Endothelial cell of umbilical vein (primary cell): ENCODE measurements around the gene MCM3AP. TPM values are rescaled to one million over a fixed set of nuclear protein-coding genes. Genes with fewer than 3 reads are reported as not detected.

ENCODE experiments used
- BruUV-seq: library from RNA; stranded (reverse); fragments of 400-500 nt; replicated peaks from 2 replicates; lab custom pipeline; 2021; lab: Mats Ljungman, UMichigan
- CTCF ChIA-PET: fragments of 300-600, 350-600 bp; sonication (Branson Sonifier 250); formaldehyde crosslinking; loops from one replicate; lab custom pipeline; 2021; ENCODE audit warnings: antibody characterized with exemption, inconsistent platforms; lab: Charles Lee
- POLR2A ChIA-PET: fragments of 300-600, 350-600 bp; sonication (Branson Sonifier 250); formaldehyde crosslinking; loops from one replicate; lab custom pipeline; 2021; ENCODE audit warnings: antibody characterized with exemption, inconsistent platforms; lab: Charles Lee
- DNase-seq: peaks from one replicate; pipeline ENCODE4 v3.0.0-alpha.2; 2011; ENCODE audit warnings: low read depth, low spot score
- FAIRE-seq: peaks from 2 replicates; lab custom pipeline; 2011; peaks lifted over from hg19 to GRCh38; lab: Jason Lieb, UNC
- H2AFZ ChIP-seq: 2 replicates; pipeline ENCODE4 v1.6.0; 2012; ENCODE audit warnings: low read depth, low read length, control low read depth, inconsistent platforms
- H3K27ac ChIP-seq: 2 replicates; pipeline ENCODE4 v1.5.1; 2011; ENCODE audit warnings: low read depth, mild to moderate bottlenecking, control low read depth, low read length, moderate library complexity; ENCODE audit not compliant: insufficient read depth
- H3K27me3 ChIP-seq, 2 experiments: 2 replicates each; pipeline versions ENCODE4 v1.6.0 to v1.6.1; 2011; ENCODE audit warnings: low read length in 2 of 2, mixed read lengths in 1 of 2; ENCODE audit not compliant: control insufficient read depth in 2 of 2, insufficient read depth in 2 of 2
- H3K36me3 ChIP-seq, 2 experiments: 2 replicates in 1 of 2; 3 replicates in 1 of 2; pipeline ENCODE4 v1.5.1; 2011; ENCODE audit warnings: low read length in 2 of 2, mild to moderate bottlenecking in 1 of 2, moderate library complexity in 1 of 2; ENCODE audit not compliant: control insufficient read depth in 2 of 2, insufficient read depth in 2 of 2; ENCODE audit errors: extremely low read depth in 1 of 2
- H3K4me1 ChIP-seq: 3 replicates; pipeline ENCODE4 v1.5.1; 2011; ENCODE audit warnings: mild to moderate bottlenecking, low read length; ENCODE audit not compliant: control insufficient read depth, insufficient read depth; ENCODE audit errors: extremely low read depth
- H3K4me2 ChIP-seq: 2 replicates; pipeline ENCODE4 v1.6.1; 2011; ENCODE audit warnings: low read length, control low read depth, mixed read lengths; ENCODE audit not compliant: insufficient read depth
- H3K4me3 ChIP-seq, 3 experiments: fragments of 200-600 bp in 1 of 3; sonication (generic), shearing (Covaris generic) in 1 of 3; replicated peaks in 1 of 3; 2 replicates each; pipeline ENCODE4 v1.5.1; 2011 to 2016; ENCODE audit warnings: control low read depth in 3 of 3, low read length in 3 of 3, mild to moderate bottlenecking in 2 of 3, inconsistent platforms in 1 of 3, low read depth in 1 of 3, moderate library complexity in 1 of 3; ENCODE audit not compliant: insufficient read depth in 1 of 3
- H3K79me2 ChIP-seq: 2 replicates; pipeline ENCODE4 v1.6.0; 2012; ENCODE audit warnings: low read length, inconsistent platforms; ENCODE audit not compliant: control insufficient read depth, insufficient read depth
- H3K9ac ChIP-seq: replicated peaks from 2 replicates; pipeline ENCODE3; 2011; ENCODE audit warnings: low read length, control low read depth; ENCODE audit not compliant: insufficient read depth; ENCODE audit errors: extremely low read depth
- H3K9me1 ChIP-seq: replicated peaks from 3 replicates; pipeline ENCODE4 v1.6.0; 2011; ENCODE audit warnings: mild to moderate bottlenecking, low read length; ENCODE audit not compliant: control insufficient read depth, insufficient read depth; ENCODE audit errors: extremely low read depth
- H3K9me3 ChIP-seq: replicated peaks from 2 replicates; pipeline ENCODE4 v1.5.1; 2012; ENCODE audit warnings: low read length, inconsistent platforms; ENCODE audit not compliant: control insufficient read depth, insufficient read depth
- H4K20me1 ChIP-seq: replicated peaks from 2 replicates; pipeline ENCODE3; 2011; ENCODE audit warnings: mild to moderate bottlenecking, low read length; ENCODE audit not compliant: control insufficient read depth, insufficient read depth; ENCODE audit errors: extremely low read depth
- FOS ChIP-seq: IDR thresholded peaks from 2 replicates; pipeline ENCODE4 v1.6.1; 2011; ENCODE audit warnings: mild to moderate bottlenecking, low read length, moderate library complexity, borderline replicate concordance; ENCODE audit not compliant: insufficient read depth
- MAX ChIP-seq: IDR thresholded peaks from 2 replicates; pipeline ENCODE4 v1.6.1; 2011; ENCODE audit not compliant: insufficient read depth, insufficient read length
- MYC ChIP-seq: IDR thresholded peaks from one replicate; pipeline ENCODE4 v1.6.1; 2011; ENCODE audit warnings: mild to moderate bottlenecking, low read depth, low read length
- POLR2A ChIP-seq: IDR thresholded peaks from 2 replicates; pipeline ENCODE4 v1.6.1; 2012; ENCODE audit warnings: low read depth, mild to moderate bottlenecking, control low read depth, low read length
- POLR2AphosphoS5 ChIP-seq: IDR thresholded peaks from 2 replicates; pipeline ENCODE4 v1.6.1; 2012; ENCODE audit warnings: low read depth, mild to moderate bottlenecking, control low read depth, low read length, moderate library complexity; ENCODE audit not compliant: insufficient read depth
- dilution Hi-C: fragments of 300-500 bp; cut with MboI; formaldehyde crosslinking; loops from one replicate; pipeline ENCODE4 v1.15.0; 2019; ENCODE audit warnings: low sequenced_read_pairs; ENCODE audit not compliant: extremely low pct_ligation_motif_present
- intact Hi-C: fragments of 100-400 bp; cut with micrococcal nuclease; formaldehyde crosslinking; loops from one replicate; pipeline ENCODE4 v1.10.0; 2022
- polyA plus RNA-seq, 4 experiments: library from polyadenylated mRNA; depleted of rRNA in 3 of 4; stranded (reverse) in 3 of 4; unstranded in 1 of 4; fragments of >200 nt; gene quantifications; 2 replicates each; pipeline versions ENCODE4 v1.2.1 to v1.2.3, GENCODE V29; 2011 to 2012; ENCODE audit warnings: missing spikeins in 1 of 4
- total RNA-seq: library from RNA; stranded (reverse); gene quantifications from 2 replicates; pipeline ENCODE4 v1.2.3, GENCODE V29; 2021

MCM3AP gene
- total and polyA plus RNA-seq, 2 donors (not counting 3 experiments of a cell fraction or from before 2014, with no cell fraction given), result 37.9 to 115 TPM

GRCh38 chr21:46264046-46264689 lies 21.2 kb downstream of the MCM3AP start:
- dilution Hi-C loops (no loop called here), intact Hi-C loops (no loop called here)
- CTCF ChIA-PET, result no interaction called here
- TF ChIP-seq POLR2A, result no peak
- no peak for TF ChIP-seq MYC
- no peak for TF ChIP-seq MAX
- no peak for TF ChIP-seq FOS
- no peak for TF ChIP-seq POLR2AphosphoS5
- Histone ChIP-seq H4K20me1 (no peaks in the 10 kb centered on the region), H3K4me2 (no peak overlapping the region), H3K9me1 (no peaks in the 10 kb centered on the region), H3K79me2 (no peaks in the 10 kb centered on the region), H3K27ac (no peak overlapping the region), H3K4me1 (no peaks in the 10 kb centered on the region), H3K9ac (no peak overlapping the region), H2AFZ (no peak overlapping the region), H3K9me3 (no peaks in the 10 kb centered on the region), H3K4me3 (no peak overlapping the region), H3K27me3 (no peaks in the 10 kb centered on the region), H3K36me3 (peaks cover 23 to 50% of the 10 kb centered on the region in 2 experiments)
- FAIRE-seq (no peak), DNase-seq (no peak)
- no TSS peak for BruUV-seq
- POLR2A ChIA-PET, result no interaction called here

GRCh38 chr21:46256501-46256994 lies 28.9 kb downstream of the MCM3AP start:
- no TSS peak for BruUV-seq
- H3K27me3 ChIP-seq, result no peaks in the 10 kb centered on the region
- FAIRE-seq, result no peak

More at GRCh38 chr21:46256501-46256994, 28.9 kb downstream of the MCM3AP start:
- Histone ChIP-seq H3K4me1 (no peaks in the 10 kb centered on the region), H3K9me3 (no peaks in the 10 kb centered on the region), H3K9ac (no peak overlapping the region), H2AFZ (no peak overlapping the region), H3K9me1 (no peaks in the 10 kb centered on the region), H3K79me2 (no peaks in the 10 kb centered on the region), H3K4me3 (no peak overlapping the region), H3K36me3 (peaks cover 21 to 53% of the 10 kb centered on the region in 2 experiments), H3K27ac (no peak overlapping the region), H3K4me2 (no peak overlapping the region), H4K20me1 (no peaks in the 10 kb centered on the region)
- intact Hi-C loops (no loop called here), dilution Hi-C loops (no loop called here)
- CTCF ChIA-PET, result interaction anchor here (1.5 kb wide), 1 partner anchor 29 kb away, joined by 3 read pairs; the partner anchor contains the start of genes MCM3AP and YBEY
- POLR2A ChIA-PET, result no interaction called here
- no peak for DNase-seq
- TF ChIP-seq MYC (no peak), POLR2AphosphoS5 (no peak), POLR2A (no peak)
